ENCODE results near the gene MTA1.
A peak's percentile ranks its signal among the peaks of the same experiment; 100 is the strongest.

The MTA1 gene

DNA sequence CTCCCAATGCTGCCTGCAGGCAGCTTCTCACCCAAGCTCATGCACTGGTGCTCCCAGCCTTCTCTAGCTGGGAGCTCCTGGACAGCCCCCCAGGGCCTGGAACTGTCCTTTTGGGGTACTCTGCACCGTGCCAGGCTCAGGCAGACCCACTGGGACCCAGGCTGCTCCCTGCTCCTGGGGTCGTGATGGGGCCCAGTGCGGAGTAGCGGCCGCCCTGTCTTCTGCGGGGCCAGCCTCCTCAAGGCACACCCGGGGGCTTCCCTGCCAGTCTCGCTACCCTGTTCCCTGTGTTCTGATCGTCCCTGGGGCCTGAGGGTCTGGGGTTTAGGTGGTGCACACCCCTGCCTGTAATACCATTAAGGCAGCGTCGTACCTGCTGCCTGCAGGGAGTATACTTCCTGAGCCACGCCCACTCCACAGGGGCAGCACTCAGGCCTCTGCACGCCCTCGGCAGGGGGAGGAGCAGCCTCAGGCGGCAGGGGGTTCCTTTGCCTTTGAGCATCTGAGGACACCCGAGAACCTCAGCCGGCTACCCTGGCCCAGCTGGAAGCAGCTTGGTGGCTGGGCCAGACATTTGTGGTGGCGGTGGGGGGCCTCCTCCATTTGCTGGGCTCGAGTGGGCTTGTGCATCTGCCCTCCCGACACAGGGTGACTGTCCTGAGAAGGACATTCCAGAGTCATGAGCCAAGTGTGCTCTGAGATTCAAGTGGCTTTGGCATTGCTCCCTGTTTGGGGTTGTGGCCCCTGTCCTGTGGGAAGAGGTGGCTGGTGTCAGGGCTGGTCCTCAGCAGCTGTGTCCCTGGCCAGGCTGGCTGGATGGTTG, 45.8 kb downstream of the MTA1 start:
- no peak for DNase-seq (ENCODE audit: low spot score)

DNA sequence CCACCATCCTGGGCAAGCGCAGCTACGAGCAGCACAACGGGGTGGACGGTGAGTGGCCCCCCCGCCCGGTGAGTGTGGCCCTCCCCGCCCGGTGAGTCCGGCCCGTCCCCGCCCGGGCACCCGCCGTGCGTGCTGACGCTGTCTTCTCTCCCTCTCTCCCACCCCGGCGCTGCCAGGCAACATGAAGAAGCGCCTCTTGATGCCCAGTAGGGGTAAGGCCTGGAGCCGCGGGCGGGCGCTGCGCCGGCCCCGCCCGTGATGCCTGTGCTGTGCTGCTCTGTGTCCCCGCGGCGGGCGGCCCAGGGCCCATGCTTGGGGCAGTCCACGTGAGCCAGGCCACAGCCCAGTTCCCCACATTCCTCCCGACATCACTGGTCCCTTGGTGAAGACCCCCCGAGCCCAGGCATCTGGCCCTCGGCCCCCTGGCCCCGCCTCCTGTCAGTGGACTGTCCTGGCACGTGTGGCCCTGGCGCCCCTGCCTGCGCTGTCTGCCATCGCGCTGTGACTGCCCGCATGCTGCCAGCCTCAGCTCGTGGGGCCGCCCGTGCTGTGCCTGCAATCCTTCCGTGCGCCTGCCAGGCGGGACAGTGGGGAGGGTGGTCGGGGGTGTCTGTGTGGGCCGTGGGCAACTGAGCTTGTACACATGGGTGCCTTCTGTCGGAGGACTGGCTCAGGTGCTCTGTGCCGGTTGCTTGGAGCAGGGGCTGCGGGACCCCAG, 47.1 kb downstream of the MTA1 start:
- no peak for DNase-seq (ENCODE audit: low spot score)

DNA sequence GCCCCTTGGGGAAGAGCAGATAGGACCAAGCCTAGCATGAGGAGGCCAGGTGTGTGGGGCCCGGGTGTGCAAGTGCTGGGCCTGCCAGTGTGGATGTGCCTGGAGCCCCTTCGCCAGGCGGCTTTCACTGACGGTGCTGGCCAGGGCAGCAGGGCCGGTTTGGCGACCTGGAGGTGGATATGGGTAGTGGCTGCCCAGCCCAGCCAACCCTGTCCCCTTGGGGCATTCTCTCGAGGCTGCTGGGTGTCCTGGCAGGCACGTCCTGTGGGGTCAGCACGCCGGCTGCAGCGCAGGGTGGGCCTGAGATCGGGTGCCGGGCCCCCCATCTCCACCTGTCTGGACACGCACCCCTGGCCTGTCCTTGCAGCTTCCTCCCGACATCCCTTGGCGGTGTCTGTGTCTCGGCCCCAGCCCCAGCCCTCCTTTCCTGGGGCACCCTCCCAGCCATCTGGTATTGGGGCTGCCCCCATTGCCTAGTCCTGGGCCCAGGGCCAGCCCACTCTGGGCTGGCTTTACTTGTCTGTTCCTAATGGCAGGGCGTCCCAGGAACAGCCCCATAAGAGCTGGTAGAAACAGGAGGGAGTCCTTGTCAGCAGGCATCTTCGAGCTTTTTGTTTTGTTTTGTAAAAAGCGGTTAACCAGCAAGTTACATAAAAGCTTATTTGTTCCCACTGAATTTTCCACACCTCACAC, 47.8 kb downstream of the MTA1 start:
- no peak for DNase-seq (ENCODE audit: low spot score)

GRCh38 chr14:105467942-105468471, 48.4 kb downstream of the MTA1 start:
- DNase-seq (ENCODE audit: low spot score): no peak

DNA sequence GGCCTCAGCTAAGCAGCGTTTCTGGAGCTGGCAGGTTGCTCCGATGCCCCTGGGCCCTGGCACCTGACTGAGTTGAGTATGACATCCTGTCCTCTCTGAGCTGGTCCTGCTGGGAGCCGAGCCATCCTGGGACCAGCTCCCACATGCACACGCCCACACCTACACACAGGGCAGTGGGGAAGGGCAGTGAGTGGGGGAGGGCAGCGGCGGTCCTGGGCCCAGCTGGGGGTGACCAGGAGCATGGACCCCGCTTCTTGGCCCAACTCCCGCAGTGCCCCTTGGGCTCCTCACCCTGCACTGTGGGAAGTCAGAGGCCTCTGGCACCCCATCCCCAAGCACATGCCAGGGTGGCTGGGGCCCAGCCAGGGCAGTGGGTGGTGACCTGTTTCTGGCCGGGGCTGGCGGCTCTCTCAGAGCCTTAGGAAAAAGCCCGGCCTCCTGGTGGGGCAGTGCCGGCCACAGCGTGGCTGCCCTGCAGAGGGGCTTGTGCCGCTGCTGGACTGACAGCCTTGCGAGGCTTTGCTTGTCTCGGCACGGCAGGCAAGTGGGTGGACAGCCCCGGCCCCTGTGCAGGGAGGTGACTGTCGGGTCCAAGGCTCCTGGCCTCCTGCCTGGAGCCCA, 49.1 kb downstream of the MTA1 start:
- DNase-seq (ENCODE audit: low spot score): no peak

DNA sequence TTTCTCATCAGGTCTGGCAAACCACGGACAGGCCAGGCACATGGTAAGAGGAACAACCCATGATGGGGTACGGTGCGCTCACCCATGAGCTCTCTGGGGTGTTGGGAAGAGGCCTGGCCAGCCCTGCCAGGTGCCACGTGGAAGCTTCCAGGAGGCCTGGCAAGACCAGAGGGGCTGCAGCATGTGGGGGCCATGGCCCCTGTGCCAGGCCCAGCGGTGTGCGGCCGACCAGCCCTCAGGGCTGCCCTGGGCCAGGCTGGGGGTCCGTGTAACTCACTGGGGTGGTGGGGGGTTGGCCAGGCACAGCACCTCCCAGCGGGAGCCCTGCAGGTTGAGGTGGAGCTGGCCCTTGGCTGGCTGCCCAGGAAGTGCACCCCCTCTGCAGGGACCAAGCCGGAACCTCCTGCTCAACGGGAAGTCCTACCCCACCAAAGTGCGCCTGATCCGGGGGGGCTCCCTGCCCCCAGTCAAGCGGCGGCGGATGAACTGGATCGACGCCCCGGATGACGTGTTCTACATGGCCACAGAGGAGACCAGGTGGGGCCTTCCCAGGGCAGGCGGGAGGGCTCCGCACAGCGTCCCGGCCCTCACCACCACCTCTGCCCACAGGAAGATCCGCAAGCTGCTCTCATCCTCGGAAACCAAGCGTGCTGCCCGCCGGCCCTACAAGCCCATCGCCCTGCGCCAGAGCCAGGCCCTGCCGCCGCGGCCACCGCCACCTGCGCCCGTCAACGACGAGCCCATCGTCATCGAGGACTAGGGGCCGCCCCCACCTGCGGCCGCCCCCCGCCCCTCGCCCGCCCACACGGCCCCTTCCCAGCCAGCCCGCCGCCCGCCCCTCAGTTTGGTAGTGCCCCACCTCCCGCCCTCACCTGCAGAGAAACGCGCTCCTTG, 50.1 kb downstream of the MTA1 start:
- no peak for DNase-seq (ENCODE audit: low spot score)

DNA sequence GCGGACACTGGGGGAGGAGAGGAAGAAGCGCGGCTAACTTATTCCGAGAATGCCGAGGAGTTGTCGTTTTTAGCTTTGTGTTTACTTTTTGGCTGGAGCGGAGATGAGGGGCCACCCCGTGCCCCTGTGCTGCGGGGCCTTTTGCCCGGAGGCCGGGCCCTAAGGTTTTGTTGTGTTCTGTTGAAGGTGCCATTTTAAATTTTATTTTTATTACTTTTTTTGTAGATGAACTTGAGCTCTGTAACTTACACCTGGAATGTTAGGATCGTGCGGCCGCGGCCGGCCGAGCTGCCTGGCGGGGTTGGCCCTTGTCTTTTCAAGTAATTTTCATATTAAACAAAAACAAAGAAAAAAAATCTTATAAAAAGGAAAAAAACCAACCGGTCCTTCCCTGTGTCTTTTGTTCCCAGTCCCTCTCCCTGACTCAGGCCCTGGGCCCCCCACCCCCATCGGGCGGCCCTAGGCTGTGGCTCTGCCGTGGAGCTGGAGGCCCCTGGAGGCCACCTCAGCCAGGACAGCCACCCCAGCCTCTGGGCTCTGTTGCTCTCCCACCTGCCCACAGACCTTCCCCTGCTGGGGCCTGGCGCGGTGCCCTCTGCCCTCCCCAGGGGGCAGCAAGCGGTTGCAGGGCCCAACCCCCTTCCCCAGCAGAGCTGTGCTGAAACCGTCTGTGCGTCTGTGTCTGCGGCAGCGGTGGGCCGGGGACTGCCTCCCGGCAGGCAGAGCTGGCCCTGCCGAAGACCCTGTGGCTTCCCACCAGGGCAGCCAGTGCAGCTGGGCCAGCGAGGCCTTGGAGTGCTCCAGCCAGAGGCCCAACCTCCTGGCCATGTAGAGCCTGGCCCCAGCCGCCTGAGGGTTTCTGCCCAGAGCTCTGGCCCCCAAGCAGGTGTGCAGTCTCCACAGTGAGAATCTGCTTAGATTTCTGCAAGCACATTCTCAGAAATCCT, 51.0 kb downstream of the MTA1 start:
- DNase-seq (ENCODE audit: low spot score): no peak

DNA sequence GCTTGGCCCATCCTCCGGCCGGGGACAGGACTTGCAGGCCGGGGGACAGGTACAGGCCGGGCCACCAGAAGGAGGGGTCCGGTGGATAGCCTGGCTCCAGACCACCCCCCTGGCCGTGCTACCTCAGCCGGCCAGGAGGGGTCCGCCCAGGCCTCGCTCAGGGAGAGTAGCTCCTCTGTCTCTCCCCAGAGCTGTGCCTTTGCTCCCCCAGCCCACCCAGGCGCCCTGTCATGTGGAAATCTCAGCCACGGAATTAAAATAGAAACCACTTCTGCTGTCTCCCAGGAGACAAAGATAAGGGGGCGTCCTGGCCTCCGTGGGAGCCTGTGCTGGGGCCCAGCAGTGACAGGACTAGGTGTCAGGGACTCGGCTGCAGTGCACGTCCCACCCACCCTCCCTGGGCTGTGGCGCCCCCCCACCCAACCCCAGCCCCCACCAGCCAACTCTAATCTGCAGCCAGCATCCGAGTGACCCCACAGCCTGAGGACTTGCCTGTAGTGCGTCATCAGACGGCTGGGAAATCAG, 51.7 kb downstream of the MTA1 start:
- DNase-seq (ENCODE audit: low spot score): no peak

DNA sequence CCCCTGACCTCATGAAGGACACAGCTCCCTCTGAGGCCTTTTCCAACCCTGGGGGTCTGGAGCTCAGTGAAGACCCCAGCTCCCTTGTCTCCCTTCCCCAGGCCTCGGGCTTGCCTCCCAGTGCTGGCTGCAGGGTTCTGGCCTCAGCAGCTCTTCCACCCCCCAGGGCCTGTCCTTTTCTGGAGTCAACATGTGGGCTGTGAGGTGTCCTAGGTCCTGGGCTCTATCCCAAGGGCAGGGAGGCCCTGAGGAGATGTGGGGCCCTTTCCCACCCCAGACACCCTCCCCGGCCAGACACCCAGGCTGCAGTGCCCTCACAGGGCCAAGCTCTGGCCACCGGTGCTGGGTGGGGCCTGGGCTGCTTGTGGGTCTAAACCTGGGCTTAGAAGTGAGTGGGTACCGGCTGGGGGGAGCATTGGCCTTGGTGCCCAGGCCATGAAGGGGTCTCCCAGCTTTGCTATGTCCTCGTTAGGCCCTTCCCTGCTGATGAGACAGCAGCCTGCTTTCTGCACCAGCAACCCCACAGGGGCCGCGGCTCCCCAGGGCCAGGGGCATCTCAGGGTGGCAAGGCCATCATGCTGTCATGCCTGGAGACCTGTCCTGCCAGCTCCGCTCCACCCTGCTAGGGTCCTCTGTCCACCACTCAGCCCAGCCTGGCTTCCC, 52.3 kb downstream of the MTA1 start:
- DNase-seq (ENCODE audit: low spot score): no peak

DNA sequence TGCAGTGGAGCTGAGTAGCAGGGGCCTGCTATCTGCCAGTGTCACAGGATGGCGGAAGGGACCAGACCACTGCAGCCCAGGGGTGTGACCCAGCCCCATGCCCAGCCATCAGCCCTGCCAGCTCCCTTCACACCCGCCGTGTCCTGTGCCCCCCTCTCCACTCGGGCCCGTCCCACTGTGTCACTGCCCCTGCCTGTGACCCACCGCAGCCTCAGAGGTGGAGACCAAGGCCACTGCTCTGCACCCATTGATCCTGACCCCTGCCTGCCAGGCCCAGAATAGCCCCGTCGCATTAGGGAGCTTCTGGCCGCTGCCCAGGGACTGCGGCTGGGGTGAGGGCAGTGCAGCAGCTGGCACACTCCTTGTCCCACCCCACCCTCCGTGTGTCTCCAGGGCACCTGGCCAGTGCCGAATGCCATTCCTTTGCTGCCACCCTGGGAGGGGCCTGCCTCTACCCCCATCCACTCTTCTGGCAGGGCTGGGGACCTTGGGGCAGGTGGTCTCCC, 52.9 kb downstream of the MTA1 start:
- no peak for DNase-seq (ENCODE audit: low spot score)

DNA sequence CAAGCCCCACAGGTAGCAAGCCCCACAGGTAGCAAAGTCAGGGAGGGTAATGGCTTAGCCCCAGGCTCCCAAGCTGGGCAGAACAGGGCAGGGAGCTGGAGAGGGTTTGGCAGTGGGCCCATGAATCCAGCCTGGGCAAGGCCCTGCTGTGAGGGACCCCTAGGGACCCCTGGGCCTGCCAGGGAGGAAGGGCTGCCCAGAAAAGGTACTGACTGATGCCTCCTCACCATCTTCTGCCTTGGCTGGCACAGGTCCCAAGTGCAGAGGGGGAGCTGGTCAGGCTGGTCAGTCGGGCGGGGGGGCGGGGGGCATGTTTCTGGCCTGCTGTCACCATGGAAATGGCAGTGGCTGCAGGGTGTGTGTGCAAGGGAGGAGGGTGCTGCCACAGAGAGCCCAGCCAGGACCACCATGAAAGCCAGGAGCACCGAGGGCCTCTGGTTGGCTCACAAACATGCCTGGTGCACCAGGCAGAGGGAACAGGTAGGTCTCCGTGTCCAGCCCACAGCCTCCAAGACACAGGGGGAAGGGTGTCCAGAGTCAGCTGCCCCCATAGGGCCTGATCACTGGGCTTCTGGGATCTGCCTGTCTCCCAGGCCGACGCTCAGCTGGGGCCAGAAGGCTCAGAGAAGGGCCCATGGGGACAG, 53.5 kb downstream of the MTA1 start:
- DNase-seq (ENCODE audit: low spot score): no peak

DNA sequence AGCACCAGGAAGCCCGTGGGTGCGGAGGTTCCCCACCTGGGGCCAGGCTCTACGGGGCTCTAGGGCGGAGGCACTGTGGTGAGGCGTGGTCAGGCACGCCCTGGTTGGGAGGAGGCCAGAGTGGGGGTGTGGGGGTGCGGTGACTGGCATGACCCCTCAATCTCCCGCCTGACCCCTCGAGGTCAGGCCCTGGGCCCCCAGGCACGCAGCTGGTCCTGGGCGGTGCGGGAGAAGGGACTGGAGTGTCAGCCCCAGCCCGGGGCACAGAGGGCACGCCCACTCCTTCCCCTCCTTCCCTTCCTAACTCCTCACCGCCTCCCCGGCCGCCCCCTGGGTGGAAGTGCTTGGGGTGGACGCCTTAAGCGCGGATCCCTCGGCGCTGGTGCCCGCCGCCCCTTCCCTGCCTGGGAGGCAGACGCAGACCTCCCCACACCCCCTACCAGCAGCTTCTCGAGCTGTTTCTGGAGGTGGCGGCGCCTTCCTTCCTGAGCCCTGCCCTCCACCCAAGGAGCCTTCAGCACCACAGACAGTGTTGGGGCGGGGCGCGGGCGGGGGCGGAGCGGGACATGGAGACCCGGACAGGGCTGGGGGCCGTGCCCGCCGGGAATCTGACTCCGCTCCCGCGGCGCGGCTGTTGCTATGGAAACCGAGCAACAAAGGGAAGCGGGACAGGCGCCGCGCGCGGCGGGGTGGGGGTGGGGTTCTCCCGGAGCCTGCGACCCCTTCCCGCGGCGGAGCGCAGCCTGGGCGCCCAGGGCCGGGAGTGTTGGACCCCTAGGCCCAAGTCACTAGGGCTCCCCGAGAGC, 54.3 kb downstream of the MTA1 start:
- DNase-seq (ENCODE audit: low spot score): peak; percentile 81

- peak; percentile 38 for DNase-seq (ENCODE audit: low spot score)
Measured at GRCh38 chr14:105474483-105475268, 55.0 kb downstream of the MTA1 start, which contains the start of gene CRIP2. Gene CRIP2, plus strand, starts transcription at chr14:105474821. Its CDS starts 42 bp downstream, at chr14:105474863.

GRCh38 chr14:105475269-105476096, 55.9 kb downstream of the MTA1 start:
- DNase-seq (ENCODE audit: low spot score): no peak

DNA sequence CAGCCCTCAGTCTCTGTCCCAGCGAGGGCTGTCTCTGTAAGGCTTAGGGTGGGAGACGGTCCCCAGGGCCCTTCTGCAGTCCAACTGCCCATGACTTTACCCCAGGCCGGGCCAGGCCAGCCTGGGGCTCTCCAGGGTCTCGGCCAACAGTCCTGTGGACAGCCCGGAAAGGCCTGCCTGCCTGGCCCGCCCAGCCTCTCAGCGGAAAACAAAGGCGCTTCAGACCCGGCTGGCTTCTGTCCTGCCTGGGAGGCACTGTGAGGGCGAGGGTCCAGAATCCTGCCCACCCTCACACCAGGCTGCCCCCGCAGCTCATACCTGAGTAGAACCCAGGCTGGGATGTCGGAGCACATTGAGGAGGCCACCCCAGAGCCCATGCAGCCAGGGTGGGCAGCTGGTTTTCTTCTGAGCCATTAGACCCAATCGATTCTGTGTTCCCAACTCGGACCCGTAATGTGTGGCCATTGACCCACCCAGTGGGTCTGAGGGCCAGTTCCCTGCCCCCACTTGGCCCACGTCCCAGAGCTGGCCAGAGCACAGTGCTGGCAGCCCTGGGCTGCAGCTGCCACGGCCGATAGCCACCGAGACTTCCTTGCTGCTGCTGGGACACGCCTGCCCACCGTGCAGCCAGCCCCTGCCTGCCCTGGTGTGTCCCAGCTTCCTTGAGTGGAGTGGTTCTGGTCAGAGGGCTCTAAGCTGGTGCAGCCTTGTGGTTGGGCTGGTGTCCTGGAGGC, 56.6 kb downstream of the MTA1 start:
- DNase-seq (ENCODE audit: low spot score): no peak
